CD4-positive, CD25-positive, alpha-beta regulatory T cell (primary cell): ENCODE measurements around the gene NT5C3B. TPM values are rescaled to one million over a fixed set of nuclear protein-coding genes. Genes with fewer than 3 reads are reported as not detected.
"Not testable (repeated sequence)": the region's sequence is repeated elsewhere in the genome, so short reads cannot be mapped to it uniquely, and the experiment has no call there.

ENCODE experiments used
- ATAC-seq, 2 donors: fragments of 150-1000 bp; cut with Tn5 transposase; one replicate each; pipeline ENCODE4 v1.10.0; 2021; ENCODE audit warnings: low read depth in 2 of 2, moderate number of reproducible peaks in 2 of 2, moderate library complexity in 1 of 2
- DNase-seq, 3 donors: peaks; one replicate each; pipeline versions ENCODE4 v3.0.0 to v3.0.0-alpha.2; 2012 to 2022; ENCODE audit warnings: mixed read lengths in 1 of 3
- H3K27ac ChIP-seq: one replicate; pipeline ENCODE4 v1.7.0; 2013; ENCODE audit warnings: mild to moderate bottlenecking, low read length; ENCODE audit not compliant: insufficient read depth, poor library complexity, severe bottlenecking
- H3K27me3 ChIP-seq: one replicate; pipeline ENCODE4 v1.7.0; 2013; ENCODE audit warnings: low read length; ENCODE audit not compliant: control insufficient read depth, insufficient read depth
- H3K36me3 ChIP-seq: one replicate; pipeline ENCODE4 v1.7.0; 2013; ENCODE audit warnings: mild to moderate bottlenecking, low read length, moderate library complexity; ENCODE audit not compliant: control insufficient read depth, insufficient read depth
- H3K4me1 ChIP-seq: 2 replicates; pipeline ENCODE4 v1.7.0; 2013; ENCODE audit warnings: mild to moderate bottlenecking, low read length; ENCODE audit not compliant: insufficient read depth, control insufficient read depth, poor library complexity, severe bottlenecking
- H3K4me3 ChIP-seq: one replicate; pipeline ENCODE4 v1.7.0; 2013; ENCODE audit warnings: low read depth, mild to moderate bottlenecking, low read length, moderate library complexity
- H3K9me3 ChIP-seq, 2 experiments: 1 replicate in 1 of 2; 2 replicates in 1 of 2; pipeline ENCODE4 v1.7.0; 2013; ENCODE audit warnings: low read length in 2 of 2, mild to moderate bottlenecking in 1 of 2, moderate library complexity in 1 of 2; ENCODE audit not compliant: control insufficient read depth in 2 of 2
- H3K27ac Mint-ChIP-seq, 3 donors: one replicate each; pipeline ENCODE4 v1.8.0; 2020 to 2022; ENCODE audit warnings: mild to moderate bottlenecking in 3 of 3, mixed read lengths in 3 of 3, moderate library complexity in 2 of 3
- H3K27me3 Mint-ChIP-seq: one replicate; pipeline ENCODE4 v1.8.0; 2022; ENCODE audit warnings: mild to moderate bottlenecking, mixed read lengths
- H3K36me3 Mint-ChIP-seq: one replicate; pipeline ENCODE4 v1.8.0; 2020; ENCODE audit warnings: mixed read lengths
- H3K4me1 Mint-ChIP-seq, 4 donors: one replicate each; pipeline ENCODE4 v1.8.0; 2020 to 2022; ENCODE audit warnings: mixed read lengths in 4 of 4, mild to moderate bottlenecking in 1 of 4
- H3K4me3 Mint-ChIP-seq, 4 donors: one replicate each; pipeline ENCODE4 v1.8.0; 2020 to 2022; ENCODE audit warnings: mild to moderate bottlenecking in 4 of 4, mixed read lengths in 4 of 4, moderate library complexity in 3 of 4
- H3K9me3 Mint-ChIP-seq, 7 donors: one replicate each; pipeline ENCODE4 v1.8.0; 2020 to 2022; ENCODE audit warnings: mixed read lengths in 7 of 7, mild to moderate bottlenecking in 3 of 7, moderate library complexity in 2 of 7
- polyA plus RNA-seq, 4 donors: library from polyadenylated mRNA; unstranded; fragments of 300-500 nt; fragmentation: Illumina TruSeq; gene quantifications; one replicate each; pipeline ENCODE4 v1.2.3, GENCODE V29; 2021
- total RNA-seq: library from RNA; stranded (reverse); gene quantifications from one replicate; pipeline ENCODE4 v1.2.3, GENCODE V29; 2022

The NT5C3B gene
- total and polyA plus RNA-seq, 5 donors from 2014 or later: 15.5 to 37.7 (median 17.9) TPM

DNA sequence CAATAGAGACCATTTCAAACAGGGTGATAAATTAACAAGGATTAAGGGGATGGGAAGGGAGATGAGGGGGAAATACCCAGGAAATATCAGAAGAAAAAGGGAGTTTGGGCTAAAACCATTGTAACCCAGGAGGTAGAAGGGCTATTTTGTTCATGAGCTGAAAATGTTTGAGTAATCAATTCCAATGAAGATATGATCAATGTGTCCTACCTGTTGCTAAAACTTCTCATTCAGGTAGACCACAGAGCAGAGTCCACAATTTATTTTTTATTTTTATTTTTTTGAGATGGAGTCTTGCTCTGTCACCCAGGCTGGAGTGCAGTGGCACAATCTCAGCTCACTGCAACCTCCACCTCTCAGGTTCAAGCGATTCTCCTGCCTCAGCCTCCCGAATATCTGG is 3.4 kb upstream of the NT5C3B start:
- Mint-ChIP-seq H3K27me3 (peaks cover 12% of the 10 kb centered on the region), H3K4me1 (peaks cover 5 to 19% (median 9%) of the 10 kb centered on the region in 4 donors)
- not testable (repeated sequence) for H3K9me3 Mint-ChIP-seq, DNase-seq, H3K27me3 ChIP-seq, H3K27ac ChIP-seq, ATAC-seq, H3K4me3 Mint-ChIP-seq, H3K9me3 ChIP-seq, H3K27ac Mint-ChIP-seq, H3K36me3 Mint-ChIP-seq, H3K4me3 ChIP-seq, H3K36me3 ChIP-seq
- peaks cover 12% of the 10 kb centered on the region for H3K4me1 ChIP-seq

DNA sequence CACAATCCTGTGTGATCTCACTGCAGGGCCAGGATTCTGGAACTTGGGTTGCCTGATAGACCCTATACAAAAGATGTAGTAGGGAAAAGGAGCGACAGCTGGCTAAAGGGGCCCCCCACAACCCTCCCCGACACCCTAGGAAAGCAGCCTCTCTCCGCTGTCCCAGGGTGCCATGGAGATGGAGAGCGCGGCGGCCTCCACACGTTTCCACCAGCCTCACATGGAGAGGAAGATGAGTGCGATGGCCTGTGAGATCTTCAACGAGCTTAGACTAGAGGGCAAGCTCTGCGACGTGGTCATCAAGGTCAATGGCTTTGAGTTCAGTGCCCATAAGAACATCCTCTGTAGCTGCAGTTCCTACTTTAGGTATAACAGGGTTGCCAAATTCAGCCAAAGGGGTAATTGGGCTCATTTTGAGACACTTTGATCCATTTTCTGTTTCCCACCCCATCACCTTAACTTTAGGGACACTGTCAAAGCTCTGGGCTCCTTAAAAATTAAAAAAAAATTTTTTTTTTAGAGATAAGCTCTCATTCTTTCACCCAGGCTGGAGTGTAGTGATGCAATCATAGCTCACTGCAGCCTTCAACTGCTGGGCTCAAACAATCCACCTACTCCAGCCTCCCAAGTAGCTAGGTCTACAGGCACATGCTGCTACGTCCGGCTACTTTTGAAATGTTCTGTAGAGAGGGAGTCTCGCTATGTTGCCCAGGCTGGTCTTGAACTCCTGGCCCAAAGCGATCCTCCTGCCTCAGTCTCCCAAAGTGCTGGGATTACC is 1.9 kb upstream of the NT5C3B start, which contains the start of gene KLHL10:
Gene KLHL10 (plus strand): TSS at position 65 of the 778 bp plus-strand sequence. CDS start 108 bp downstream, at position 173.
- peak within 1 kb of the TSS; percentile 57 for H3K4me3 ChIP-seq
- H3K27ac Mint-ChIP-seq: peak within 1 kb of the TSS in 1 of 3 donors; percentile 84

DNA sequence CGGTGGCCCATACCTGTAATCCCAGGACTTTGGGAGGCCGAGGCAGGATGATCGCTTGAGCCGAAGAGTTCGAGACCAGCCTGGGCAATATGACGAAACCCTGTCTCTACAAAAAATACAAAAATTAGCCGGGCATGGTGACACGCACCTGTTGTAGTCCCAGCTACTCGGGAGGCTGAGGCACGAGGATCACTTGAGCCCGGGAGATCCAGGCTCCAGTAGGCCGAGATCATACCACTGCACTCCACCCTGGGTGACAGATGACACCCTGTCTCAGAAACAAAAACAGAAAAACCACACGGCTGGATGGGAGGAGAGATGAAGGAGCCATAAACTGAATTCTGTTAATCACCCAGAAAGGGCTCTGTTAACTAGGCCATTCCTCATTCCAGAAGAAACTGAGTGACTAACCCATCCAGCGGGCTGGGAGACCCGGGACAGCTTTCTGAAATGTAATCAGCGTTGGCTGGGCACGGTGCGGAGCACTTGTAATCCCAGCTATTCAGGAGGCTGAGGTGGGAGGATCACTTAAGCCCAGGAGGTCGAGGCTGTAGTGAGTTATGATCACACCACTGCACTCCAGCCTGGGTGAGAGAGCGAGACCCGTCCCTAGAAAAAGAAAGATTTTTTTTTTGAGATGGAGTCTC is 641 bp upstream of the NT5C3B start:
- Mint-ChIP-seq H3K36me3 (peaks cover 3% of the 10 kb centered on the region), H3K9me3 (no peaks in the 10 kb centered on the region), H3K27ac (peak overlapping the region in 2 of 3 donors; percentile 69 to 84), H3K4me3 (peak overlapping the region; percentile 69 to 88 (median 84)), H3K4me1 (peaks cover 8 to 26% (median 9%) of the 10 kb centered on the region in 4 donors), H3K27me3 (peaks cover 16% of the 10 kb centered on the region)
- ATAC-seq: no peak
- Histone ChIP-seq H3K27me3 (peaks cover 3% of the 10 kb centered on the region), H3K36me3 (no peaks in the 10 kb centered on the region), H3K4me3 (peak overlapping the region; percentile 57), H3K27ac (no peak overlapping the region), H3K9me3 (no peaks in the 10 kb centered on the region), H3K4me1 (peaks cover 12% of the 10 kb centered on the region)
- peak in 1 of 3 donors; percentile 21 for DNase-seq

More for the DNA sequence above, 1.9 kb upstream of the NT5C3B start, which contains the start of gene KLHL10:
- Mint-ChIP-seq H3K9me3 (no peaks in the 10 kb centered on the region), H3K27me3 (peaks cover 16% of the 10 kb centered on the region), H3K36me3 (peaks cover under 1% of the 10 kb centered on the region), H3K4me3 (peak within 1 kb of the TSS; percentile 69 to 88 (median 84)), H3K4me1 (peaks cover 5 to 24% (median 9%) of the 10 kb centered on the region in 4 donors)
- no peaks in the 10 kb centered on the region for H3K9me3 ChIP-seq
- no peak for ATAC-seq
- no peak for DNase-seq
- no peak within 1 kb of the TSS for H3K27ac ChIP-seq
- H3K36me3 ChIP-seq: no peaks in the 10 kb centered on the region
- peaks cover 12% of the 10 kb centered on the region for H3K4me1 ChIP-seq
- H3K27me3 ChIP-seq: peaks cover 3% of the 10 kb centered on the region

DNA sequence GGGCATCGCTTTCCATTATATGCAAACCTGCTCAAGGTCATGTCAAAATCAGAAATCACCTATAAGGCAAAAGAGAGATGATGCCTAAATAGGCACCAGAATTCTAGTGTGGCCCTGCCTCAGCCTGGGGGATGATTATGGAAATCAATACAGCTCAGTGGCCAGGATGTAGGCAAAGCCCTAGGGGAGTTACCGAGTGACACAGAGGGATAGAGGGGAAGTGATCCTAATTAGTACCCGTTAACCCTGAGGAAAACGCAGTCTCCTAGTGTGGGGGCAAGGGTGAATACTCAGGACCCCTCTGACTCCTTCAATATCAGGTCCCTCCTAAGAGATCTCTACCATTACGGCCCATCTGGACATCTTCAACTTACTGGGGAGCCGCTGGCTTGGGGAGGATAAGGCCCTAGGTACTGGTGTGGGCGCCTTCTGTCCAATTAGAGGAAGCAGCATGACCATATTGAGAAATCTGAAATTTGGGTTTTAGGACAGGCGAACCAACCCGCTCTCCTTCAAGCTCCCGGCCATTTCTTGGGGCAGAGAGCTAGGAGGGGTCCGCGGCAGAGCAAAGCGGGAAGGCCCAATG is 725 bp downstream of the NT5C3B start:
- H3K4me1 ChIP-seq: peaks cover 12% of the 10 kb centered on the region
- peaks cover 16% of the 10 kb centered on the region for H3K27me3 Mint-ChIP-seq
- ATAC-seq (no peak), DNase-seq (no peak)
- peaks cover 8 to 26% (median 9%) of the 10 kb centered on the region in 4 donors for H3K4me1 Mint-ChIP-seq
- H3K36me3 Mint-ChIP-seq: peaks cover 13% of the 10 kb centered on the region
- peak overlapping the region; percentile 44 for H3K4me3 ChIP-seq
- peaks cover 5% of the 10 kb centered on the region for H3K36me3 ChIP-seq
- H3K27ac ChIP-seq: no peak overlapping the region
- no peaks in the 10 kb centered on the region for H3K9me3 ChIP-seq
- peak overlapping the region; percentile 70 to 88 (median 75) for H3K27ac Mint-ChIP-seq
- H3K27me3 ChIP-seq: peaks cover 3% of the 10 kb centered on the region
- no peaks in the 10 kb centered on the region for H3K9me3 Mint-ChIP-seq
- peak overlapping the region; percentile 87 to 91 (median 89) for H3K4me3 Mint-ChIP-seq

DNA sequence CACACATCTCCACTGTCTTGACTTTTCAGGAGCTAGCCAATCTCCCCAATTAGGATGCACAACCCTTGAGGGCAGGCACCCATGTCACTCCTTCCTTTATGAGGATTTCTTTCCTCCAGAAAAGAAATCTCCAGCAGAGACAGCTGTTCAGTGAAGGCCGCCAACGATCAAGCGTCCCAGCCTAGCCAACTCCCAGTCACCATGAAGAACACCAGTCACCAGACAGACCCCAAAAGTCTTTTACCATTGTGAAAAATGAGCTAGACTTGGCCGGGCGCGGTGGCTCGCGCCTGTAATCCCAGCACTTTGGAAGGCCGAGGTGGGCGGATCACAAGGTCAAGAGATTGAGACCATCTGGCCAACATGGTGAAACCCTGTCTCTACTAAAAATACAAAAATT is 6.1 kb downstream of the NT5C3B start:
- peaks cover 13% of the 10 kb centered on the region for H3K36me3 Mint-ChIP-seq

DNA sequence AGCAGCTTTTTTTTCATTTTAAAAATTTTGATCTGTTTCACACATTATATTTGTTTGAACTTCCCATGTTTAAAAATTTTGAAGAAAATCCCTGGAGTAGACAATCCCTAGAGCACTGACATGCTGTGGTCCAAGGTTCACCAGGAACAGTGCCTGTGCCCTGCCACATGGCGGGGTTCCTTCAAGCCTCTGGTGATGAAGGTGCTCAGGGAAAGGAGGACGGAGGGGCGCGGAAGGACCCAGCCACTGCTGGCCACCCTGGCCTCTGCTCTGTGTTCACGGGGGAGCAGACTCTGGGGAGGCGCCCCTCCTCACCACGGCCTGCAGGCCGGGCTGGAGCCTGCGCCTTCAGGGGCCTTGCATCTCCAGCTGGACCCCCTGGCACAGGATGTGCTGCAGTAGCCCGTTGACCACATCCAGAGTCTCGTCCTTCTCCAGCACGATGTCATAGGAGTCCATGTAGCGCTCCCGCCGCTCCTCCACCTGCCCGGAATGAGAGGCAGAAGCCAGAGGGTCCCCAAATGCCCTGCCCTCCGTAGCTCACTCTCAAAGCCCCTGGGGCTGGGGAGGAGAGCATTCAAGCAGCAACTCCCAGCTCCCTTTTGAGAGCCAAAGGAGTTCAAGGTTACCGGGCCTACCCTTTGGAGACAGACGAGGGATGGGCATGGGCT is 10.7 kb downstream of the NT5C3B start:
- H3K4me3 Mint-ChIP-seq: no peak overlapping the region

More for the DNA sequence above, 6.1 kb downstream of the NT5C3B start:
- not testable (repeated sequence) for ATAC-seq, H3K27me3 ChIP-seq, H3K4me3 ChIP-seq, H3K27ac ChIP-seq, H3K4me1 ChIP-seq, DNase-seq, H3K9me3 ChIP-seq, H3K9me3 Mint-ChIP-seq, H3K4me3 Mint-ChIP-seq, H3K27ac Mint-ChIP-seq, H3K36me3 ChIP-seq, H3K27me3 Mint-ChIP-seq
- peaks cover 5 to 13% (median 5%) of the 10 kb centered on the region in 4 donors for H3K4me1 Mint-ChIP-seq

DNA sequence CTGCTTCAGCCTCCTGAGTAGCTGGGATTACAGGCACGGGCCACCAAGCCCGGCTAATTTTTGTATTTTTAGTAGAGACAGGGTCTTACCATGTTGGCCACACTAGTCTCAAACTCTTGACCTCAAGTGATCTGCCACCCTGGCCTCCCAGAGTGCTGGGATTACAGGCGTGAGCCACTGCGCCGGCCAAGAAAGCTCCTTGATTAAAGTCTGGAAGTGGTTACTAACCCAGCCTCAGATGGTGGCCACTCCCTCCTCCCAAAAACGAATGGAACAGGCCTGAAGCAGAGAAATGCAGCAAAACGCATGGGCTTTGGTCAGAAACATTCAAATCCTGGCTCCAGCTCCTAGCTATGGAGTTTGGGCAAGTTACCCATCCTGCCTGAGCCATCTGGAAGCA is 11.9 kb downstream of the NT5C3B start:
- Mint-ChIP-seq H3K27ac (no peak overlapping the region), H3K27me3 (no peaks in the 10 kb centered on the region), H3K4me3 (no peak overlapping the region), H3K9me3 (no peaks in the 10 kb centered on the region), H3K36me3 (no peaks in the 10 kb centered on the region), H3K4me1 (no peaks in the 10 kb centered on the region)
- Histone ChIP-seq H3K27me3 (no peaks in the 10 kb centered on the region), H3K4me3 (no peak overlapping the region), H3K9me3 (no peaks in the 10 kb centered on the region), H3K36me3 (peaks cover 2% of the 10 kb centered on the region), H3K27ac (no peak overlapping the region), H3K4me1 (no peaks in the 10 kb centered on the region)
- no peak for ATAC-seq
- DNase-seq: no peak

More for the DNA sequence above, 10.7 kb downstream of the NT5C3B start:
- Histone ChIP-seq H3K27ac (no peak overlapping the region), H3K9me3 (no peaks in the 10 kb centered on the region), H3K4me1 (no peaks in the 10 kb centered on the region), H3K4me3 (no peak overlapping the region), H3K27me3 (no peaks in the 10 kb centered on the region), H3K36me3 (peaks cover 2% of the 10 kb centered on the region)
- DNase-seq: no peak
- no peak for ATAC-seq
- Mint-ChIP-seq H3K9me3 (no peaks in the 10 kb centered on the region), H3K4me1 (no peaks in the 10 kb centered on the region), H3K36me3 (peaks cover under 1% of the 10 kb centered on the region), H3K27me3 (no peaks in the 10 kb centered on the region), H3K27ac (peak overlapping the region in 1 of 3 donors; percentile 76)
